Dermis blood vessel endothelial cell (primary cell): ENCODE measurements around the gene DNAJB1. TPM values are rescaled to one million over a fixed set of nuclear protein-coding genes. Genes with fewer than 3 reads are reported as not detected.

ENCODE experiments used
- DNase-seq: peaks from one replicate; pipeline ENCODE4 v3.0.0; 2010
- total RNA-seq: library from RNA; depleted of rRNA; stranded (reverse); fragments of >200 nt; gene quantifications from 2 replicates; pipeline ENCODE4 v1.2.3, GENCODE V29; 2014

The DNAJB1 gene
- total RNA-seq, 1 donor from 2014 or later = 39.5 TPM

GRCh38 chr19:14472202-14472938 is 45.8 kb downstream of the DNAJB1 start:
- DNase-seq = peak; percentile 75

GRCh38 chr19:14471436-14472187 is 46.6 kb downstream of the DNAJB1 start:
- no peak for DNase-seq

- no peak for DNase-seq
These were observed 47.9 kb downstream of the DNAJB1 start for GRCh38 chr19:14470031-14470876.

- no peak for DNase-seq
These were observed 50.4 kb downstream of the DNAJB1 start for GRCh38 chr19:14467816-14468215.

GRCh38 chr19:14467391-14467790 is 50.8 kb downstream of the DNAJB1 start:
- no peak for DNase-seq

Other genes with a start within 250 kb of the DNAJB1 start
- 5.3 and 12.7 TPM in 2 replicates for gene ADGRE5, start 137.0 kb downstream of the DNAJB1 start, total RNA-seq
- 104 and 123 TPM in 2 replicates for gene DDX39A, start 99.1 kb downstream of the DNAJB1 start, total RNA-seq
- gene PKN1, start 85.1 kb downstream of the DNAJB1 start, total RNA-seq = 282 and 439 TPM in 2 replicates
- gene PTGER1, start 43.0 kb downstream of the DNAJB1 start, total RNA-seq = 0.17 and 0.42 TPM in 2 replicates
- 175 and 182 TPM in 2 replicates for gene GIPC1, start 22.3 kb downstream of the DNAJB1 start, total RNA-seq
- 17.0 and 25.5 TPM in 2 replicates for gene TECR, start 11.2 kb upstream of the DNAJB1 start, total RNA-seq
- 199 and 268 TPM in 2 replicates for gene NDUFB7, start 53.7 kb upstream of the DNAJB1 start, total RNA-seq
- not detected in 2 replicates for gene CLEC17A, start 64.7 kb upstream of the DNAJB1 start, total RNA-seq
- gene ADGRE3, start 156.4 kb upstream of the DNAJB1 start, total RNA-seq = not detected in 2 replicates
- gene ZNF333, start 171.7 kb upstream of the DNAJB1 start, total RNA-seq = 6.6 and 16.2 TPM in 2 replicates